K562 (cell line): Measurements from ENCODE around the gene FAM124B. TPM values are rescaled to one million over a fixed set of nuclear protein-coding genes. Genes with fewer than 3 reads are reported as not detected.

Source experiments
- ATAC-seq: fragments of 200-7000 bp; cut with Tn5 transposase; 3 replicates; pipeline ENCODE4 v1.9.1; 2020; ENCODE audit warnings: moderate library complexity
- BruUV-seq: library from RNA; stranded (reverse); fragments of 400-500 nt; replicated peaks from 2 replicates; lab custom pipeline; 2021; lab: Mats Ljungman, UMichigan
- CTCF ChIA-PET: fragments of 300-600 bp; formaldehyde crosslinking; extraction: SDS; loops from one replicate; lab custom pipeline; 2021; ENCODE audit warnings: low intra/inter-chr PET ratio; lab: Yijun Ruan, JAX
- POLR2A ChIA-PET: fragments of 300-600, 350-650 bp; sonication (Branson Sonifier 250); formaldehyde crosslinking; extraction: SDS; loops from one replicate; lab custom pipeline; 2021; ENCODE audit warnings: antibody characterized with exemption, inconsistent platforms; lab: Yijun Ruan, JAX
- DNase-seq, 4 experiments: peaks; one replicate each; pipeline versions ENCODE4 v3.0.0 to v3.0.0-alpha.2; 2011 to 2018; ENCODE audit warnings: low spot score in 3 of 4, mixed read lengths in 3 of 4; ENCODE audit errors: extremely low read depth in 1 of 4
- FAIRE-seq: peaks from 2 replicates; lab custom pipeline; 2011; peaks lifted over from hg19 to GRCh38; lab: Jason Lieb, UNC
- H2AFZ ChIP-seq: 2 replicates; pipeline ENCODE4 v1.6.0; 2011; ENCODE audit warnings: low read depth, low read length, control low read depth, inconsistent platforms
- H3K27ac ChIP-seq: fragments of 200-600 bp; 3 replicates; pipeline ENCODE4 v1.8.0; 2011; ENCODE audit warnings: low read depth, mild to moderate bottlenecking, control low read depth, inconsistent platforms, low read length, moderate library complexity, mixed read lengths; ENCODE audit errors: extremely low read depth
- H3K27me3 ChIP-seq, 2 experiments: fragments of 300-600 bp in 1 of 2; 2 replicates in 1 of 2; 3 replicates in 1 of 2; pipeline versions ENCODE4 v1.6.0 to v1.8.0; 2011; ENCODE audit warnings: inconsistent platforms in 2 of 2, low read length in 2 of 2, mild to moderate bottlenecking in 1 of 2, mixed read lengths in 1 of 2, moderate library complexity in 1 of 2; ENCODE audit not compliant: control insufficient read depth in 2 of 2, insufficient read depth in 2 of 2
- H3K36me3 ChIP-seq: fragments of 300-600 bp; 3 replicates; pipeline ENCODE4 v1.8.0; 2011; ENCODE audit warnings: mild to moderate bottlenecking, low read length, inconsistent platforms; ENCODE audit not compliant: control insufficient read depth, insufficient read depth
- H3K4me1 ChIP-seq, 2 experiments: fragments of 200-600 bp in 1 of 2; replicated peaks in 1 of 2; 2 replicates in 1 of 2; 3 replicates in 1 of 2; pipeline versions ENCODE4 v1.5.1 to v1.8.0; 2011; ENCODE audit warnings: inconsistent platforms in 2 of 2, low read length in 2 of 2, mild to moderate bottlenecking in 1 of 2, mixed read lengths in 1 of 2, moderate library complexity in 1 of 2; ENCODE audit not compliant: control insufficient read depth in 2 of 2, insufficient read depth in 2 of 2
- H3K4me2 ChIP-seq: 2 replicates; pipeline ENCODE4 v1.6.1; 2011; ENCODE audit warnings: low read length, control low read depth, inconsistent platforms, mixed read lengths; ENCODE audit not compliant: insufficient read depth
- H3K4me3 ChIP-seq: fragments of 200-600 bp; sonication (generic), shearing (Covaris generic); 2 replicates; pipeline ENCODE4 v1.5.1; 2016; ENCODE audit warnings: control low read depth, inconsistent platforms
- H3K79me2 ChIP-seq: fragments of 200-600 bp; 3 replicates; pipeline ENCODE4 v1.8.0; 2011; ENCODE audit warnings: low read length, inconsistent platforms; ENCODE audit not compliant: control insufficient read depth, insufficient read depth
- H3K9ac ChIP-seq, 2 experiments: 2 replicates each; pipeline versions ENCODE4 v1.6.0 to v1.6.1; 2011; ENCODE audit warnings: low read depth in 2 of 2, low read length in 2 of 2, control low read depth in 1 of 2, inconsistent platforms in 1 of 2, mild to moderate bottlenecking in 1 of 2, mixed read lengths in 1 of 2; ENCODE audit not compliant: insufficient read depth in 1 of 2
- H3K9me1 ChIP-seq: one replicate; pipeline ENCODE4 v1.6.0; 2011; ENCODE audit warnings: inconsistent platforms, mild to moderate bottlenecking, low read length, moderate library complexity; ENCODE audit not compliant: control insufficient read depth, insufficient read depth
- H3K9me3 ChIP-seq: replicated peaks from 2 replicates; pipeline ENCODE4 v1.5.1; 2011; ENCODE audit warnings: low read depth, low read length, inconsistent platforms; ENCODE audit not compliant: control insufficient read depth, insufficient read depth
- H4K20me1 ChIP-seq: replicated peaks from 2 replicates; pipeline ENCODE4 v1.6.1; 2011; ENCODE audit warnings: low read length, inconsistent platforms, mixed read lengths; ENCODE audit not compliant: control insufficient read depth, insufficient read depth
- ARID1B ChIP-seq: fragments of 450-650 bp; IDR thresholded peaks from 2 replicates; pipeline ENCODE4 v1.6.1; 2016; ENCODE audit warnings: antibody characterized with exemption, mild to moderate bottlenecking, inconsistent platforms
- HCFC1 ChIP-seq: IDR thresholded peaks from 2 replicates; pipeline ENCODE4 v1.6.1; 2012; ENCODE audit warnings: low read depth, low read length, improper control_type of control experiment
- IFI16 ChIP-seq: fragments of 250-450 bp; sonication (Bioruptor Pico); IDR thresholded peaks from 2 replicates; pipeline ENCODE4 v2.1.2; 2022; ENCODE audit warnings: mild to moderate bottlenecking, inconsistent platforms
- MYBL2 ChIP-seq, 2 experiments: fragments of 450-650 bp in 1 of 2; sonication (generic) in 1 of 2; formaldehyde crosslinking in 1 of 2; IDR thresholded peaks; 2 replicates each; pipeline versions ENCODE4 v1.6.1 to v1.8.1; 2017 to 2022; ENCODE audit warnings: borderline replicate concordance in 1 of 2, inconsistent platforms in 1 of 2, low read depth in 1 of 2, mild to moderate bottlenecking in 1 of 2, missing genetic modification reagents in 1 of 2, moderate library complexity in 1 of 2
- NFATC3 ChIP-seq: fragments of 450-650 bp; IDR thresholded peaks from 2 replicates; pipeline ENCODE4 v1.6.1; 2017; ENCODE audit warnings: mild to moderate bottlenecking
- NFXL1 ChIP-seq: fragments of 450-650 bp; formaldehyde crosslinking; IDR thresholded peaks from 2 replicates; pipeline ENCODE4 v1.4.0; 2021; ENCODE audit warnings: mild to moderate bottlenecking
- SAFB ChIP-seq: fragments of 200-400 bp; formaldehyde crosslinking; IDR thresholded peaks from 2 replicates; pipeline ENCODE4 v1.6.1; 2017; ENCODE audit warnings: low read depth, low read length, borderline replicate concordance
- WGBS: fragments of 100-300 bp; shearing (Covaris generic); methylation state at CpG from one replicate; pipeline ENCODE4 v1.1.6; 2016; ENCODE audit warnings: low coverage, mixed read lengths; ENCODE audit not compliant: insufficient coverage; ENCODE audit errors: missing lambda C conversion rate; 5-methylcytosine and 5-hydroxymethylcytosine counted together
- in situ Hi-C: fragments of 300-500 bp; cut with MboI; formaldehyde crosslinking; loops from 4 replicates; pipeline ENCODE4 v1.15.0; 2018; ENCODE audit warnings: inconsistent platforms, mixed read lengths
- intact Hi-C: fragments of 100-400 bp; cut with micrococcal nuclease; formaldehyde crosslinking; loops from 2 replicates; pipeline ENCODE4 v1.14.2; 2022
- polyA plus RNA-seq, 8 experiments: library from polyadenylated mRNA; depleted of rRNA in 4 of 8; stranded (reverse) in 5 of 8; unstranded in 3 of 8; fragments of >200 nt; fragmentation: Nextera tagmentation in 2 of 8; fragmentation: Illumina TruSeq in 1 of 8; extraction: Ambion mirVana in 2 of 8; extraction: Trizol in 1 of 8; gene quantifications; 2 replicates each; pipeline versions ENCODE4 v1.2.1 to v1.2.3, GENCODE V29; 2011 to 2014; ENCODE audit warnings: inconsistent platforms in 1 of 8, missing spikeins in 1 of 8
- total RNA-seq, 7 experiments: library from RNA; depleted of rRNA in 6 of 7; stranded (reverse); fragments of >200 nt in 6 of 7; fragmentation: Illumina TruSeq in 2 of 7; extraction: Trizol in 2 of 7; gene quantifications; 2 replicates each; pipeline versions ENCODE4 v1.2.1 to v1.2.3, GENCODE V29; 2011 to 2021; ENCODE audit warnings: low replicate concordance in 1 of 7
- TF ChIP-seq, protein P1 (sequence below): fragments of 450-650 bp; formaldehyde crosslinking; IDR thresholded peaks from 2 replicates; pipeline ENCODE4 v1.4.0; 2020; ENCODE audit warnings: mild to moderate bottlenecking, mixed read lengths
- TF ChIP-seq, protein P2 (sequence below), 3 experiments: fragments of 200-800 bp in 1 of 3; fragments of 250-450 bp in 1 of 3; fragments of 450-650 bp in 1 of 3; sonication (Bioruptor Pico) in 1 of 3; sonication (Bioruptor generic) in 1 of 3; formaldehyde crosslinking in 1 of 3; IDR thresholded peaks; 2 replicates each; pipeline versions ENCODE4 v1.6.1 to v1.8.0; 2016 to 2022; ENCODE audit warnings: mild to moderate bottlenecking in 2 of 3, missing genetic modification characterization in 2 of 3, missing compliant biosample characterization in 1 of 3, moderate library complexity in 1 of 3
- TF ChIP-seq, protein P3 (sequence below): sonication (generic); formaldehyde crosslinking; IDR thresholded peaks from 2 replicates; pipeline ENCODE4 v1.9.0; 2022; ENCODE audit warnings: mild to moderate bottlenecking, missing genetic modification reagents

The FAM124B gene
- total and polyA plus RNA-seq, 9 of the 15 experiments (the other 6 are each of a cell fraction or from before 2014, with no cell fraction given): 6.2 to 21.4 (median 9.3) TPM

DNA sequence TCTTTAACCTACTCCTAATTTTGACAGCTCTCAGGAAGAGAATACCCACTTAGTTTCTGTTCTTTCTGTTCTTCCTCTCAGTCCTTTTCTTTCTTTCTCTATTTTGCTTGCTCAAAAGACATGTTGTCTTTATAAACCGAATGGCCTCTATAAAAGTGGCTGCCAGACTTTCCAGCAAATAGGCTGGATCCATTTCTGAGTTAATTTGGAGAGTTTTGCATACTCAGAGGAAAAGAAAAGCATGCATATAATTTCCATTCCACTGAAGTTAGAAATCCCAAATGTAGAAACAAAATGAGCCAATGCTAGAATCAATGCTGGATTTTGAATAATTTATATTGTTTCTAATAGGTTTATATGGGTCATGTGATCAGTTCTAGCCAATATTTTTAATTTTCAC, 65.9 kb downstream of the FAM124B start:
- no peaks in the 10 kb centered on the region for H3K36me3 ChIP-seq
- TF ChIP-seq, protein P1, sequence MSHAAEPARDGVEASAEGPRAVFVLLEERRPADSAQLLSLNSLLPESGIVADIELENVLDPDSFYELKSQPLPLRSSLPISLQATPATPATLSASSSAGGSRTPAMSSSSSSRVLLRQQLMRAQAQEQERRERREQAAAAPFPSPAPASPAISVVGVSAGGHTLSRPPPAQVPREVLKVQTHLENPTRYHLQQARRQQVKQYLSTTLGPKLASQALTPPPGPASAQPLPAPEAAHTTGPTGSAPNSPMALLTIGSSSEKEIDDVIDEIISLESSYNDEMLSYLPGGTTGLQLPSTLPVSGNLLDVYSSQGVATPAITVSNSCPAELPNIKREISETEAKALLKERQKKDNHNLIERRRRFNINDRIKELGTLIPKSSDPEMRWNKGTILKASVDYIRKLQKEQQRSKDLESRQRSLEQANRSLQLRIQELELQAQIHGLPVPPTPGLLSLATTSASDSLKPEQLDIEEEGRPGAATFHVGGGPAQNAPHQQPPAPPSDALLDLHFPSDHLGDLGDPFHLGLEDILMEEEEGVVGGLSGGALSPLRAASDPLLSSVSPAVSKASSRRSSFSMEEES (CRISPR knock-in tag): peak; percentile 12; the same call in 1 of the 2 replicates
- TF ChIP-seq MYBL2 (IDR thresholded peaks at IDR 0.05; ENCODE audit: low read depth) (no peak), MYBL2 (CRISPR knock-in tag; IDR thresholded peaks at IDR 0.05; ENCODE audit: borderline replicate concordance) (no peak)
- H3K27ac ChIP-seq: no peak overlapping the region
- intact Hi-C loops: no loop called here
- H3K9me3 ChIP-seq: no peaks in the 10 kb centered on the region
- no peak overlapping the region for H2AFZ ChIP-seq
- FAIRE-seq (no peak), DNase-seq (no peak), ATAC-seq (no peak)
- H4K20me1 ChIP-seq: no peaks in the 10 kb centered on the region
- H3K27me3 ChIP-seq: no peaks in the 10 kb centered on the region
- H3K4me3 ChIP-seq: no peak overlapping the region
- ChIA-PET CTCF (no interaction called here), POLR2A (no interaction called here)
- BruUV-seq: no TSS peak
- H3K79me2 ChIP-seq: no peaks in the 10 kb centered on the region
- H3K4me1 ChIP-seq: no peaks in the 10 kb centered on the region
- 10% methylated on average over 1 of the region's 1 CpG for WGBS
- in situ Hi-C loops: no loop called here
- H3K4me2 ChIP-seq: no peak overlapping the region
- no peaks in the 10 kb centered on the region for H3K9me1 ChIP-seq
- no peak overlapping the region for H3K9ac ChIP-seq

DNA sequence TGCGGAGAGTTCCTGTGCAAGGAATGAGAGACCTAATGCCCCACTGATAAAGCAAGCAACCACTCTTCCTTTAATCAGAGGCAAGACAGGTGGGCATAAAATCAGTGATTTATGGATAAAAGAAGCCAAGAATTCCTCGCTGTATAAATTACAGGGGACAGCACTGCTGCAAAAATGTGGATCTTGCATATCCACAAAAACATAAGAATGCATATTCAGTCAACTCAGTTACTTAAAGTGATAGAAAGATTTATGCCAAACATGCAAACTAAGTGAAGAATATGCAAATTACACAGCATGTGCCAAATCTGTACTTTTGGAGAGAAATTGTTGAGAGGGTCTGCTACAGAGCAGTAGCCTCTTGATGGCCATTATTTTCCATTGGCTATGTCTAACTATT, 67.2 kb downstream of the FAM124B start:
- no peak overlapping the region for H3K4me3 ChIP-seq
- POLR2A ChIA-PET: no interaction called here
- no peaks in the 10 kb centered on the region for H3K9me3 ChIP-seq
- DNase-seq (no peak), FAIRE-seq (no peak), ATAC-seq (no peak)
- H3K9ac ChIP-seq: no peak overlapping the region
- H3K79me2 ChIP-seq: no peaks in the 10 kb centered on the region
- H3K4me2 ChIP-seq: no peak overlapping the region
- WGBS: 0% methylated on average over 2 of the region's 2 CpGs
- no peaks in the 10 kb centered on the region for H3K4me1 ChIP-seq
- H3K9me1 ChIP-seq: no peaks in the 10 kb centered on the region
- BruUV-seq: no TSS peak
- intact Hi-C loops: no loop called here
- no peak overlapping the region for H3K27ac ChIP-seq
- no peak overlapping the region for H2AFZ ChIP-seq
- no peaks in the 10 kb centered on the region for H4K20me1 ChIP-seq
- no peaks in the 10 kb centered on the region for H3K36me3 ChIP-seq
- no peaks in the 10 kb centered on the region for H3K27me3 ChIP-seq
- in situ Hi-C loops: no loop called here
- CTCF ChIA-PET: no interaction called here
- TF ChIP-seq, protein P2, sequence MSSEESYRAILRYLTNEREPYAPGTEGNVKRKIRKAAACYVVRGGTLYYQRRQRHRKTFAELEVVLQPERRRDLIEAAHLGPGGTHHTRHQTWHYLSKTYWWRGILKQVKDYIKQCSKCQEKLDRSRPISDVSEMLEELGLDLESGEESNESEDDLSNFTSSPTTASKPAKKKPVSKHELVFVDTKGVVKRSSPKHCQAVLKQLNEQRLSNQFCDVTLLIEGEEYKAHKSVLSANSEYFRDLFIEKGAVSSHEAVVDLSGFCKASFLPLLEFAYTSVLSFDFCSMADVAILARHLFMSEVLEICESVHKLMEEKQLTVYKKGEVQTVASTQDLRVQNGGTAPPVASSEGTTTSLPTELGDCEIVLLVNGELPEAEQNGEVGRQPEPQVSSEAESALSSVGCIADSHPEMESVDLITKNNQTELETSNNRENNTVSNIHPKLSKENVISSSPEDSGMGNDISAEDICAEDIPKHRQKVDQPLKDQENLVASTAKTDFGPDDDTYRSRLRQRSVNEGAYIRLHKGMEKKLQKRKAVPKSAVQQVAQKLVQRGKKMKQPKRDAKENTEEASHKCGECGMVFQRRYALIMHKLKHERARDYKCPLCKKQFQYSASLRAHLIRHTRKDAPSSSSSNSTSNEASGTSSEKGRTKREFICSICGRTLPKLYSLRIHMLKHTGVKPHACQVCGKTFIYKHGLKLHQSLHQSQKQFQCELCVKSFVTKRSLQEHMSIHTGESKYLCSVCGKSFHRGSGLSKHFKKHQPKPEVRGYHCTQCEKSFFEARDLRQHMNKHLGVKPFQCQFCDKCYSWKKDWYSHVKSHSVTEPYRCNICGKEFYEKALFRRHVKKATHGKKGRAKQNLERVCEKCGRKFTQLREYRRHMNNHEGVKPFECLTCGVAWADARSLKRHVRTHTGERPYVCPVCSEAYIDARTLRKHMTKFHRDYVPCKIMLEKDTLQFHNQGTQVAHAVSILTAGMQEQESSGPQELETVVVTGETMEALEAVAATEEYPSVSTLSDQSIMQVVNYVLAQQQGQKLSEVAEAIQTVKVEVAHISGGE (CRISPR knock-in tag; IDR thresholded peaks at IDR 0.05): no peak
- TF ChIP-seq, protein P3, sequence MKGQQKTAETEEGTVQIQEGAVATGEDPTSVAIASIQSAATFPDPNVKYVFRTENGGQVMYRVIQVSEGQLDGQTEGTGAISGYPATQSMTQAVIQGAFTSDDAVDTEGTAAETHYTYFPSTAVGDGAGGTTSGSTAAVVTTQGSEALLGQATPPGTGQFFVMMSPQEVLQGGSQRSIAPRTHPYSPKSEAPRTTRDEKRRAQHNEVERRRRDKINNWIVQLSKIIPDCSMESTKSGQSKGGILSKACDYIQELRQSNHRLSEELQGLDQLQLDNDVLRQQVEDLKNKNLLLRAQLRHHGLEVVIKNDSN (CRISPR knock-in tag): no peak
- TF ChIP-seq NFXL1 (CRISPR knock-in tag): no peak
- TF ChIP-seq NFATC3: no peak
- no peak for TF ChIP-seq SAFB
- TF ChIP-seq HCFC1: no peak
- TF ChIP-seq ARID1B: no peak
- no peak for TF ChIP-seq IFI16 (CRISPR knock-in tag)
